GM18519 (cell line): ENCODE data around the gene KTI12.

ENCODE experiments used
- ATAC-seq: cut with Tn5 transposase; IDR thresholded peaks from one replicate; pipeline ENCODE4 v1.9.1; 2021; ENCODE audit warnings: mild to moderate bottlenecking, moderate library complexity; ENCODE audit not compliant: unreplicated experiment, low FRiP score

The KTI12 gene

GRCh38 chr1:51989582-51990477 is 43.8 kb downstream of the KTI12 start:
- ATAC-seq = no peak

GRCh38 chr1:51988254-51988653 is 45.4 kb downstream of the KTI12 start:
- no peak for ATAC-seq

- ATAC-seq = no peak
Observed at GRCh38 chr1:51986718-51987117, 46.9 kb downstream of the KTI12 start.

GRCh38 chr1:51982161-51982560 is 51.4 kb downstream of the KTI12 start:
- ATAC-seq = no peak
